ENCODE results near the gene GAD1. TPM values are rescaled to one million over a fixed set of nuclear protein-coding genes. Genes with fewer than 3 reads are reported as not detected.

Gene GAD1
- total and polyA plus RNA-seq, 10 of the 15 experiments (the other 5 are each of a cell fraction or from before 2014, with no cell fraction given) = 0.04 to 3.4 (median 0.42) TPM

GRCh38 chr2:170770008-170770605, 46.6 kb upstream of the GAD1 start, which contains the start of gene ERICH2:
Gene ERICH2, plus strand, starts transcription at chr2:170770378. Its CDS starts 304 bp downstream, at chr2:170770682.
- H3K27ac ChIP-seq (ENCODE audit: control insufficient read depth, insufficient read depth) = no peak within 1 kb of the TSS
- in situ Hi-C loops (cut with MboI) = no loop called here
- CTCF ChIA-PET = interaction anchor here (0.7 to 1.8 kb wide), 16 partner anchors 9 to 446 kb away, joined by 3 to 10 read pairs (median 4); partner anchors contain the start of gene GAD1
- POLR2A ChIA-PET = interaction anchor here (1.3 to 1.6 kb wide), 2 partner anchors 90 to 245 kb away, joined by 3 to 4 read pairs; no protein-coding TSS in a partner anchor
- no peak for DNase-seq (ENCODE audit: low read depth, low spot score)
- SMC1A ChIA-PET (ENCODE audit: uncharacterized antibody, unreplicated experiment) = interaction anchor here (0.7 to 2.6 kb wide), 10 partner anchors 34 to 446 kb away, joined by 3 to 13 read pairs (median 3); no protein-coding TSS in a partner anchor
- TSS peak; percentile 66 for BruUV-seq (replicated peaks)
- RAD21 ChIA-PET (ENCODE audit: unreplicated experiment) = interaction anchor here (0.8 to 3.8 kb wide), 5 partner anchors 46 to 361 kb away, joined by 3 to 14 read pairs (median 5); partner anchors contain the start of gene GAD1
- 5% methylated on average over 13 of the region's 13 CpGs for WGBS (ENCODE audit: insufficient coverage, insufficient replicate concordance, low lambda C conversion rate, missing lambda C conversion rate)
- H3K9me3 ChIP-seq (replicated peaks; ENCODE audit: control insufficient read depth, insufficient read depth, low read length) = no peaks in the 10 kb centered on the region
- peak within 1 kb of the TSS; percentile 67 for H3K9ac ChIP-seq (ENCODE audit: control insufficient read depth, insufficient read depth, low read length)
- no peaks in the 10 kb centered on the region for H4K20me1 ChIP-seq (ENCODE audit: control insufficient read depth, insufficient read depth)
- peaks cover 0 to 13% of the 10 kb centered on the region in 2 experiments; a peak in 3 of 4 replicates for H3K27me3 ChIP-seq (replicated peaks in 1 of 2; ENCODE audit: control insufficient read depth in 2 of 2, insufficient read depth in 2 of 2, low read length in 1 of 2)
- peak within 1 kb of the TSS; percentile 95 for H3K4me2 ChIP-seq (ENCODE audit: control insufficient read depth, insufficient read depth)
- H2AFZ ChIP-seq (ENCODE audit: control insufficient read depth, low read depth, low read length) = peak within 1 kb of the TSS; percentile 94
- ATAC-seq = peak; percentile 83
- H3K4me3 ChIP-seq = peak within 1 kb of the TSS; percentile 97
- FAIRE-seq = peak; percentile 61
- intact Hi-C loops (cut with micrococcal nuclease; ENCODE audit: unreplicated experiment) = no loop called here
- H3K4me1 ChIP-seq (ENCODE audit: control insufficient read depth, insufficient read depth, low read length) = no peaks in the 10 kb centered on the region
- H3K36me3 ChIP-seq (ENCODE audit: control insufficient read depth in 2 of 2, insufficient read depth in 2 of 2, low read length in 1 of 2) = no peaks in the 10 kb centered on the region
- no peaks in the 10 kb centered on the region for H3K79me2 ChIP-seq (ENCODE audit: control insufficient read depth, insufficient read depth, low read length)
- 0 out of 2 replicates have a peak, but pooled peaks have one; percentile 43 for TF ChIP-seq SMARCA5 (IDR thresholded peaks at IDR 0.05)
- no peak for TF ChIP-seq ZNF384 (IDR thresholded peaks at IDR 0.05; ENCODE audit: borderline replicate concordance, low read depth, low read length)
- TF ChIP-seq YY1 (IDR thresholded peaks at IDR 0.05; ENCODE audit: low read depth, low read length) = 0 out of 2 replicates have a peak, but pooled peaks have one; percentile 8
- no peak for TF ChIP-seq POLR2AphosphoS5 (IDR thresholded peaks at IDR 0.05; ENCODE audit: low read length)
- TF ChIP-seq PBX3 (IDR thresholded peaks at IDR 0.05; ENCODE audit: insufficient replicate concordance, low read depth, low read length) = peak; percentile 41
- TF ChIP-seq PKNOX1 (IDR thresholded peaks at IDR 0.05) = peak; percentile 87
- peak; percentile 90 for TF ChIP-seq BMI1 (IDR thresholded peaks at IDR 0.05; ENCODE audit: borderline replicate concordance)
- no peak for TF ChIP-seq ZNF687 (IDR thresholded peaks at IDR 0.05)
- peak; percentile 34; the same call in 1 of the 2 replicates for TF ChIP-seq ATF7 (IDR thresholded peaks at IDR 0.05; ENCODE audit: low read depth)
- TF ChIP-seq MXI1 (IDR thresholded peaks at IDR 0.05; ENCODE audit: low read depth, low read length) = peak; percentile 52; the same call in 1 of the 2 replicates
- 0 out of 6 replicates have a peak, but pooled peaks of 1 of the 3 experiments have one; percentile 31 for TF ChIP-seq CTCF (IDR thresholded peaks at IDR 0.05 in 2 of 3, conservative IDR thresholded peaks at IDR 0.05 in 1 of 3; ENCODE audit: control insufficient read depth in 2 of 3, extremely low read depth in 1 of 3, insufficient read depth in 1 of 3, low read depth in 3 of 3, low read length in 3 of 3)
- no peak for TF ChIP-seq SREBF2 (IDR thresholded peaks at IDR 0.05; ENCODE audit: low read length)
- TF ChIP-seq IKZF1 (conservative IDR thresholded peaks at IDR 0.05) = peak; percentile 33; the same call in 1 of the 2 replicates
- TF ChIP-seq EED (IDR thresholded peaks at IDR 0.05; ENCODE audit: low read depth) = no peak
- peak; percentile 18 for TF ChIP-seq MEF2B (IDR thresholded peaks at IDR 0.05; ENCODE audit: partially characterized antibody, poor library complexity, severe bottlenecking)
